ENCODE data around the gene TENM4.

Gene TENM4

GRCh38 chr11:79236541-79236971, 204.3 kb downstream of the TENM4 start:
- TF ChIP-seq CTCF (IDR thresholded peaks at IDR 0.05; ENCODE audit: insufficient read depth, low read length, missing control alignments): no peak
- peak; percentile 76 for DNase-seq (ENCODE audit: low read depth, low spot score)
- POLR2A ChIA-PET: interaction anchor here (0.6 to 2.3 kb wide), 4 partner anchors 22 to 864 kb away, joined by 3 to 15 read pairs (median 4); partner anchors contain the start of gene TENM4
- no peak overlapping the region for H3K4me3 ChIP-seq (ENCODE audit: low read depth, low read length)
- CTCF ChIA-PET: no interaction called here

GRCh38 chr11:79235696-79236095, 205.1 kb downstream of the TENM4 start:
- H3K4me3 ChIP-seq (ENCODE audit: low read depth, low read length): no peak overlapping the region
- no peak for TF ChIP-seq CTCF (IDR thresholded peaks at IDR 0.05; ENCODE audit: insufficient read depth, low read length, missing control alignments)
- CTCF ChIA-PET: interaction anchor here (0.5 to 1.6 kb wide), 4 partner anchors 50 to 258 kb away, joined by 3 read pairs; no protein-coding TSS in a partner anchor
- no peak for DNase-seq (ENCODE audit: low read depth, low spot score)
- POLR2A ChIA-PET: interaction anchor here (0.5 kb wide), 1 partner anchor 62 kb away, joined by 3 read pairs; no protein-coding TSS in a partner anchor

- TF ChIP-seq CTCF (IDR thresholded peaks at IDR 0.05; ENCODE audit: insufficient read depth, low read length, missing control alignments): no peak
- no peak overlapping the region for H3K4me3 ChIP-seq (ENCODE audit: low read depth, low read length)
- ChIA-PET POLR2A (no interaction called here), CTCF (interaction anchor here (1.4 kb wide), 1 partner anchor 132 kb away, joined by 4 read pairs; no protein-coding TSS in a partner anchor)
- DNase-seq (ENCODE audit: low read depth, low spot score): no peak
Measured at GRCh38 chr11:79232346-79232745, 208.5 kb downstream of the TENM4 start.

- ChIA-PET CTCF (no interaction called here), POLR2A (no interaction called here)
- TF ChIP-seq CTCF (IDR thresholded peaks at IDR 0.05; ENCODE audit: insufficient read depth, low read length, missing control alignments): no peak
- DNase-seq (ENCODE audit: low read depth, low spot score): no peak
- no peak overlapping the region for H3K4me3 ChIP-seq (ENCODE audit: low read depth, low read length)
Measured at GRCh38 chr11:79229047-79229446, 211.8 kb downstream of the TENM4 start.

GRCh38 chr11:79227767-79228755, 212.8 kb downstream of the TENM4 start:
- no peak overlapping the region for H3K4me3 ChIP-seq (ENCODE audit: low read depth, low read length)
- no peak for TF ChIP-seq CTCF (IDR thresholded peaks at IDR 0.05; ENCODE audit: insufficient read depth, low read length, missing control alignments)
- no peak for DNase-seq (ENCODE audit: low read depth, low spot score)
- ChIA-PET POLR2A (no interaction called here), CTCF (interaction anchor here (1.0 kb wide), 1 partner anchor 10 kb away, joined by 3 read pairs; no protein-coding TSS in a partner anchor)

GRCh38 chr11:79227308-79227707, 213.5 kb downstream of the TENM4 start:
- POLR2A ChIA-PET: no interaction called here
- no peak for DNase-seq (ENCODE audit: low read depth, low spot score)
- CTCF ChIA-PET: interaction anchor here (1.0 kb wide), 1 partner anchor 9 kb away, joined by 3 read pairs; no protein-coding TSS in a partner anchor
- TF ChIP-seq CTCF (IDR thresholded peaks at IDR 0.05; ENCODE audit: insufficient read depth, low read length, missing control alignments): no peak
- no peak overlapping the region for H3K4me3 ChIP-seq (ENCODE audit: low read depth, low read length)
